GM12864 (cell line): ENCODE results near the gene KRT3.

Experiments
- DNase-seq: peaks from one replicate; pipeline ENCODE4 v3.0.0-alpha.2; 2011; ENCODE audit warnings: low read depth
- H3K4me3 ChIP-seq: 2 replicates; pipeline ENCODE4 v1.5.1; 2011; ENCODE audit warnings: mild to moderate bottlenecking, low read depth, low read length, control low read depth
- CTCF ChIP-seq: IDR thresholded peaks from 2 replicates; pipeline ENCODE4 v1.5.1; 2011; ENCODE audit warnings: low read depth, mild to moderate bottlenecking, moderate library complexity, low read length, control low read depth, inconsistent platforms; ENCODE audit errors: missing control alignments

The KRT3 gene

GRCh38 chr12:52812749-52813148 lies 16.8 kb upstream of the KRT3 start:
- no peak for TF ChIP-seq CTCF
- DNase-seq = no peak
- no peak overlapping the region for H3K4me3 ChIP-seq

DNA sequence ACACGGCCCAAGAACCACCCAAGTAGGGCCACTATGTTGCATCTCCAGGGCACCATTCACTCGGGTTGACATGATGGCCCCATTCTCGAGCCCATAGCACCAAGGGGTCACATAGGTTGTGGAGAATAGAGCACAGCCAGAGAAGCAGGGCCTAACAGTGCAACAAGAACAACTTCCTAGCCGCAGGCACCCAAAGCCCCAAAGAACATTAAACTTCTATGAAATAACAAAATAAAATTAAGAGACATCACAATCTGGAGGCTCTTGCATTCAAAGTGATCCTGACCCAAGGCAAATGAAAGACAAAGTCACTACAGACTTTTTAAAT lies 16.1 kb upstream of the KRT3 start:
- no peak for TF ChIP-seq CTCF
- DNase-seq = no peak
- no peak overlapping the region for H3K4me3 ChIP-seq

- DNase-seq = no peak
- H3K4me3 ChIP-seq = no peak overlapping the region
- TF ChIP-seq CTCF = no peak
Measured at GRCh38 chr12:52811191-52812072, 15.5 kb upstream of the KRT3 start.

DNA sequence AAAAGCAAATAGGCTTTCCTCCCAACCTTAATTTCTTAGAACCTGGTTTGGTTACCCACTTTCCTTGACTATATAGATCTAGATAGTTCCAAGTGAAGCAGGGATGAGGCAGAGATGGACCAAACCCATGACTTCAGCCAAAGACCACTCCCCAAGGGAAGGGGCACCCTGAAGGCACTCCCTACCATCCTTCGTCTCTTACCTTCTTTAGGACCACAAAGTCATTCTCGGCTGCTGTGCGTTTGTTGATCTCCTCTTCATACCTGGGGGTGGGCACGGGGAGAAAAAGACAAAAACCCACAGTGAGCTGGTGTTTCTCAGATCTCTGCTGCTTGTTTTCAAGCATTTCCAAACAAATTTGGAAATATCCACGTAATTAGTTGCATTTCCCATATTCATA lies 14.6 kb upstream of the KRT3 start:
- TF ChIP-seq CTCF = no peak

GRCh38 chr12:52809166-52809565 lies 13.2 kb upstream of the KRT3 start:
- DNase-seq = no peak
- TF ChIP-seq CTCF = no peak
- no peak overlapping the region for H3K4me3 ChIP-seq

More for the DNA sequence above, 14.6 kb upstream of the KRT3 start:
- no peak for DNase-seq
- H3K4me3 ChIP-seq = no peak overlapping the region

DNA sequence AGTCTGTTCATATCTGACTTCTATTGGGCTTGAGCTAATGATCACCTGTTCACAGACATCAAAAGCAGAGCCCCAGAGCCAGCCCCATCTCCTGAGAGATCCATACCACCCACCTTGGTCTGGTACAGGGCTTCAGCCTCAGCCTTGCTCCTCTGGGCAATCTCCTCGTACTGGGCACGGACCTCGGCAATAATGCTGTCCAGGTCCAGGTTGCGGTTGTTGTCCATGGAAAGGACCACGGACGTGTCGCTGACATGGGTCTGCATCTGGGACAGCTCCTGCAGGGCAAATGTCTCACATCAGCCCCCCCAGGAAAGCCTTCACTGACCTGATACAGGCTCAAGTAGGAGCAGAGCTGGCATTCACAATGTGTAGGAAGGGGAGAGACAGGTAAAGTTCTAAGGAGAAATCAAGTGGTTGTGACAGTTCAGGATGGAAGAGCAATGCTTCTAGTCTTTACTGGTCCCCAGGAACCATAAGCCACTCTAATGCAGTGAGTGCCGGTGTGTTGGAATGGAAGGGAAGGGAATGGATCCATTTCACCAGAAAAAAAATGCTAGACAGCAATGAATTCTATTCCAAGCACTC lies 12.8 kb upstream of the KRT3 start:
- DNase-seq = no peak
- no peak for TF ChIP-seq CTCF
- no peak overlapping the region for H3K4me3 ChIP-seq
